Stomach smooth muscle (tissue), 2 donors: ENCODE data around the gene PATE1.
"Not testable (repeated sequence)": the region's sequence is repeated elsewhere in the genome, so short reads cannot be mapped to it uniquely, and the experiment has no call there.

Experiments used
- H3K27ac ChIP-seq: one replicate; pipeline ENCODE4 v1.7.0; 2013; ENCODE audit warnings: mild to moderate bottlenecking, low read length, inconsistent platforms
- H3K27me3 ChIP-seq, 2 donors: one replicate each; pipeline ENCODE4 v1.7.0; 2013; ENCODE audit warnings: low read length in 2 of 2; ENCODE audit not compliant: insufficient read depth in 2 of 2, control insufficient read depth in 1 of 2
- H3K36me3 ChIP-seq, 2 donors: one replicate each; pipeline ENCODE4 v1.7.0; 2013; ENCODE audit warnings: low read length in 2 of 2; ENCODE audit not compliant: control insufficient read depth in 2 of 2, insufficient read depth in 2 of 2
- H3K4me1 ChIP-seq: one replicate; pipeline ENCODE4 v1.7.0; 2013; ENCODE audit warnings: low read length; ENCODE audit not compliant: control insufficient read depth, insufficient read depth
- H3K4me3 ChIP-seq, 2 donors: one replicate each; pipeline ENCODE4 v1.7.0; 2013; ENCODE audit warnings: low read length in 2 of 2
- H3K9ac ChIP-seq, 2 donors: one replicate each; pipeline ENCODE4 v1.7.0; 2013; ENCODE audit warnings: low read length in 2 of 2, mild to moderate bottlenecking in 1 of 2
- H3K9me3 ChIP-seq, 2 donors: one replicate each; pipeline ENCODE4 v1.7.0; 2013; ENCODE audit warnings: low read length in 2 of 2; ENCODE audit not compliant: control insufficient read depth in 2 of 2
- donor health status: healthy.
- donor health status: Pancreatic carcinoma.

The PATE1 gene

GRCh38 chr11:125745979-125746378 is at the start of gene PATE1:
PATE1 (plus strand) TSS chr11:125746279; CDS start chr11:125746305, 26 bp downstream.
- H3K4me1 ChIP-seq, result no peaks in the 10 kb centered on the region
- no peak within 1 kb of the TSS for H3K4me3 ChIP-seq
- H3K27ac ChIP-seq, result no peak within 1 kb of the TSS
- no peaks in the 10 kb centered on the region for H3K36me3 ChIP-seq
- H3K27me3 ChIP-seq, result no peaks in the 10 kb centered on the region
- no peak within 1 kb of the TSS for H3K9ac ChIP-seq
- peaks cover 0 to 2% of the 10 kb centered on the region in 2 donors for H3K9me3 ChIP-seq

- Histone ChIP-seq H3K27ac (no peak overlapping the region), H3K4me3 (no peak overlapping the region), H3K9me3 (peaks cover 0 to 9% of the 10 kb centered on the region in 2 donors), H3K27me3 (no peaks in the 10 kb centered on the region), H3K4me1 (no peaks in the 10 kb centered on the region), H3K9ac (no peak overlapping the region), H3K36me3 (no peaks in the 10 kb centered on the region)
These were observed 45.0 kb upstream of the PATE1 start for GRCh38 chr11:125701018-125701610.

- Histone ChIP-seq H3K4me1 (no peaks in the 10 kb centered on the region), H3K36me3 (no peaks in the 10 kb centered on the region), H3K4me3 (no peak overlapping the region), H3K9ac (no peak overlapping the region), H3K9me3 (peaks cover 0 to 5% of the 10 kb centered on the region in 2 donors), H3K27me3 (no peaks in the 10 kb centered on the region), H3K27ac (no peak overlapping the region)
These were observed 44.0 kb upstream of the PATE1 start for GRCh38 chr11:125701858-125702621.

GRCh38 chr11:125704686-125705085 is 41.4 kb upstream of the PATE1 start:
- H3K27me3 ChIP-seq, H3K36me3 ChIP-seq, H3K9ac ChIP-seq, H3K4me1 ChIP-seq, H3K4me3 ChIP-seq, H3K27ac ChIP-seq, H3K9me3 ChIP-seq: not testable (repeated sequence)

DNA sequence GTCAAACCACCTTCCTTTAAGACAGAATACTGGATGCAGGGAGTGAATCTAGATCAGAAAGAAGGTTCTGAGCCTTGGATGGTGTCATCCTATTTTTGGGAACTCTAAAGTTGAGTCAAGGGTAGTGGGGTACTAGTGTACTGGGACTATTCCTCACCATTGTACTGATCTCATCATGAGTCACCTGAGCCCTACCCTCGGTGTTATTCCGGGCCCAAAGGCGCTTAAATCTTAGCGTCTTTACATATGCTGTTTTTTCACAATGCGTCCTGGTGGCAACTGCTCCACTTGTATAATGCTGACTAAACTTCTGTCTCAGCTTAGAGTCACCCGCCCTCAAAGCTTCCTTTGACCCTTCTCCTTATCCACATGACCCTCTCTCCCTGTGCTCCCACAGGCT is 25.3 kb upstream of the PATE1 start:
- peaks cover 2 to 6% of the 10 kb centered on the region in 2 donors for H3K9me3 ChIP-seq
- H3K4me1 ChIP-seq, result no peaks in the 10 kb centered on the region
- H3K27me3 ChIP-seq, result no peaks in the 10 kb centered on the region
- no peaks in the 10 kb centered on the region for H3K36me3 ChIP-seq
- H3K9ac ChIP-seq, result no peak overlapping the region
- H3K27ac ChIP-seq, result no peak overlapping the region
- H3K4me3 ChIP-seq, result no peak overlapping the region

DNA sequence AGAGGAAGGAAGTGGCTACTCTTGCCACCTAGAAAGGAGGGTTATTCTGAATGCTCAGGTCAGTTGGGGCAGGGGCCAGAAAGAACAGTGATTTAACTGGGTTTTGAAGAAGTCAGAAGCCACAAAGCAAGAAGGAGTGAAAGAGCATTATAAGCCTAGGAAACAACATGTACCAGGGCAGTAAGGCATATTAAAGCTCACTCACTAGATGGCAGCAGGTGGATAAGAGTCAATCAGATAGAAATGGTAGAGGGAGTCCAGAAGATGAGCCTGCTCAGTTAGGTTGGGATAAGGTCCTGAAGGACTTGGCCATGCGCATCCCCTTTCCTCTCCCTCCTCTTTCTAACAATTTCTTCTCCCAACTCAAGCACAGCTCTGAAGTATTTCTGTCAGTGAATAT is 22.0 kb upstream of the PATE1 start:
- Histone ChIP-seq H3K4me3 (no peak overlapping the region), H3K9ac (no peak overlapping the region), H3K4me1 (no peaks in the 10 kb centered on the region), H3K27ac (no peak overlapping the region), H3K9me3 (peaks cover 0 to 5% of the 10 kb centered on the region in 2 donors), H3K27me3 (no peaks in the 10 kb centered on the region), H3K36me3 (no peaks in the 10 kb centered on the region)

GRCh38 chr11:125728969-125729368 is 17.1 kb upstream of the PATE1 start:
- no peaks in the 10 kb centered on the region for H3K36me3 ChIP-seq

DNA sequence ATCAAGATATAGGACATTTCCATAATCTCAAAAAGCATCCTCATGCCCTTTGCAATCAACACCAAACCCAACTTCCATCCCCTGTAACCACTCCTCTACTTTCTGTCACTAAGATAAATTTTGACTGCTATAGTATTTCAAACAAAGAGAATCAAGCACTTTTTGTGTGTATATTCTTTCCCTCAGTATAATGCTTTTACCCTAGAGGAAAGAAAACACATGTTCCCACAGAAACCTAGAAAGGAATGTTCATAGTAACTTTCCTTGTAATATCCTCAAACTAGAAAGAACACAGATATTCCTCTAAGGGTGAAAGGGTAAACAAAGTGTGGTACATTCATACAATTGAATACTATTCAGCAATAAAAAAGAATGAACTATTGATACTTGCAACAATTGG is 5.5 kb upstream of the PATE1 start:
- H3K9ac ChIP-seq, result no peak overlapping the region
- no peak overlapping the region for H3K4me3 ChIP-seq
- H3K4me1 ChIP-seq, result no peaks in the 10 kb centered on the region
- no peaks in the 10 kb centered on the region for H3K36me3 ChIP-seq
- H3K9me3 ChIP-seq, result no peaks in the 10 kb centered on the region
- no peak overlapping the region for H3K27ac ChIP-seq
- H3K27me3 ChIP-seq, result no peaks in the 10 kb centered on the region

More at GRCh38 chr11:125728969-125729368, 17.1 kb upstream of the PATE1 start:
- no peaks in the 10 kb centered on the region for H3K9me3 ChIP-seq
- no peak overlapping the region for H3K4me3 ChIP-seq
- H3K27me3 ChIP-seq, result no peaks in the 10 kb centered on the region
- H3K9ac ChIP-seq, result no peak overlapping the region
- no peak overlapping the region for H3K27ac ChIP-seq
- no peaks in the 10 kb centered on the region for H3K4me1 ChIP-seq

DNA sequence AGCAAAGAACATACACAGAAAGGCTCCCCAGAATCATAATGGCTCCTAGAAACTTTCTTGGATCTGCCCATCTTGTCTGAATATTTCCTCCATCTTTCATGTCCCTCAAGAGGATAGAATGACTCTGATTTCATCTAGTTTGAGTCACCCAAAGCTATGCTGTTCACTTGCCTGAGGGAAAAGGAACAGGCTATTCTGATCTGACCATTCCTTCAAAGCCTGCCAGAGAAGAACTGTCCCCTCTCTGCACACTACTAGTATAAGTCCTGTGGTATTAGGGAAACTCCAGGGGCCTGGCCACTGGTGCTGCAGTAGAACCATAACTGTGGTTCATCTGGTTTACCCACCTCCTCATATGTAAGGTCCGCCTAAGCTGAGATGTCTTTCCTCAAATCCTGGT is 2.4 kb upstream of the PATE1 start:
- no peaks in the 10 kb centered on the region for H3K9me3 ChIP-seq
- H3K9ac ChIP-seq, result no peak overlapping the region

GRCh38 chr11:125750629-125751028 is 4.5 kb downstream of the PATE1 start:
- Histone ChIP-seq H3K27me3 (no peaks in the 10 kb centered on the region), H3K9me3 (peaks cover 2% of the 10 kb centered on the region in 2 donors), H3K9ac (no peak overlapping the region), H3K27ac (no peak overlapping the region), H3K4me3 (no peak overlapping the region), H3K36me3 (no peaks in the 10 kb centered on the region), H3K4me1 (no peaks in the 10 kb centered on the region)

More for the DNA sequence above, 2.4 kb upstream of the PATE1 start:
- Histone ChIP-seq H3K4me1 (no peaks in the 10 kb centered on the region), H3K4me3 (no peak overlapping the region), H3K27ac (no peak overlapping the region), H3K36me3 (no peaks in the 10 kb centered on the region), H3K27me3 (no peaks in the 10 kb centered on the region)

- Histone ChIP-seq H3K9me3 (peaks cover 0 to 2% of the 10 kb centered on the region in 2 donors), H3K4me1 (no peaks in the 10 kb centered on the region), H3K4me3 (no peak overlapping the region), H3K9ac (no peak overlapping the region), H3K27me3 (no peaks in the 10 kb centered on the region), H3K27ac (no peak overlapping the region), H3K36me3 (no peaks in the 10 kb centered on the region)
These were observed 10.0 kb downstream of the PATE1 start for GRCh38 chr11:125756050-125756449.
